PC-3 (cell line): Measurements from ENCODE around the gene CNTNAP2.

ENCODE experiments used
- CTCF ChIP-seq: fragments of 300-600 bp; sonication (generic); conservative IDR thresholded peaks from 2 replicates; pipeline ENCODE4 v1.5.1; 2017; ENCODE audit warnings: antibody characterized with exemption, low read depth, mild to moderate bottlenecking, low read length
- EZH2 ChIP-seq: fragments of 300-600 bp; sonication (generic); IDR thresholded peaks from one replicate; pipeline ENCODE4 v1.6.1; 2017; ENCODE audit warnings: antibody characterized with exemption, mild to moderate bottlenecking, low read length; ENCODE audit not compliant: unreplicated experiment
- EZH2phosphoT487 ChIP-seq: fragments of 300-600 bp; sonication (generic); IDR thresholded peaks from 2 replicates; pipeline ENCODE4 v1.6.1; 2018; ENCODE audit warnings: mild to moderate bottlenecking, antibody characterized with exemption, low read length, borderline replicate concordance

DNA sequence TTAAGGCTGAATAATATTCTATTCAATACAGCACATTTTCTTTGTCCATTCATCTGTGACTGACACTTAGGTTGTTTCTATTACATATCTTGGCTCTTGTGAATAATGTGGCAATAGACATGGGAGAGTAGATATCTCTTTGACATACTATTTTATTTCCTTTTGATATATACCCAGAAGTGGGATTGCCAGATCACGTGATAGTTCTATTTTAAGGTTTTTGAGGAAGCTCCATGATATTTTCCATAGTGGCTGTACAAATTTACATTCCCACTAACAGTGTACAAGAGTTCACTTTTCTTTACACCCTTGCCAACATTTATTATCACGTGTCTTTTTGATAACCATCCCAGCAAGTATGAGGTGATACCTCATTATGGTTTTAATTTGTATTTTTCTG lies 1114.7 kb downstream of the CNTNAP2 start:
- TF ChIP-seq CTCF (no peak), EZH2 (no peak), EZH2phosphoT487 (no peak)
